ENCODE data around the gene PDE4DIP. TPM values are rescaled to one million over a fixed set of nuclear protein-coding genes. Genes with fewer than 3 reads are reported as not detected.
"Not testable (repeated sequence)": the region's sequence is repeated elsewhere in the genome, so short reads cannot be mapped to it uniquely, and the experiment has no call there.

PDE4DIP gene
- total RNA-seq, 2 donors from 2014 or later, result 33.0 to 56.2 TPM

- not testable (repeated sequence) for H3K36me3 Mint-ChIP-seq (ENCODE audit: low read depth); H3K9me3 Mint-ChIP-seq; DNase-seq; H3K27me3 Mint-ChIP-seq (ENCODE audit: insufficient read depth); H3K9me3 ChIP-seq (ENCODE audit: control insufficient read depth, low read length); H3K4me1 ChIP-seq (ENCODE audit: control insufficient read depth, insufficient read depth, low read length); H3K4me3 ChIP-seq (ENCODE audit: low read length); H3K27ac Mint-ChIP-seq; H3K27me3 ChIP-seq (ENCODE audit: control insufficient read depth, insufficient read depth, low read length, poor library complexity, severe bottlenecking); H3K27ac ChIP-seq (ENCODE audit: low read depth, low read length); H3K4me3 Mint-ChIP-seq; H3K4me1 Mint-ChIP-seq; H3K36me3 ChIP-seq (ENCODE audit: control insufficient read depth, insufficient read depth, low read length); H3K9ac ChIP-seq (ENCODE audit: extremely low read depth, low read length, poor library complexity, severe bottlenecking)
- no CpG with 5 or more reads among the region's 3 CpGs for WGBS, 2 experiments (ENCODE audit: insufficient coverage in 1 of 2, insufficient read length in 1 of 2)
Measured at GRCh38 chr1:148942906-148943305, 98.7 kb downstream of the PDE4DIP start.

GRCh38 chr1:148945130-148945529, 100.9 kb downstream of the PDE4DIP start:
- not testable (repeated sequence) for H3K4me1 ChIP-seq (ENCODE audit: control insufficient read depth, insufficient read depth, low read length); H3K4me1 Mint-ChIP-seq; H3K27me3 ChIP-seq (ENCODE audit: control insufficient read depth, insufficient read depth, low read length, poor library complexity, severe bottlenecking); H3K9me3 Mint-ChIP-seq; H3K27ac ChIP-seq (ENCODE audit: low read depth, low read length); H3K4me3 Mint-ChIP-seq; H3K36me3 ChIP-seq (ENCODE audit: control insufficient read depth, insufficient read depth, low read length); H3K27ac Mint-ChIP-seq; H3K9me3 ChIP-seq (ENCODE audit: control insufficient read depth, low read length); H3K4me3 ChIP-seq (ENCODE audit: low read length); H3K9ac ChIP-seq (ENCODE audit: extremely low read depth, low read length, poor library complexity, severe bottlenecking); DNase-seq; H3K36me3 Mint-ChIP-seq (ENCODE audit: low read depth); H3K27me3 Mint-ChIP-seq (ENCODE audit: insufficient read depth)
- no CpG with 5 or more reads among the region's 1 CpG for WGBS, 2 experiments (ENCODE audit: insufficient coverage in 1 of 2, insufficient read length in 1 of 2)

- not testable (repeated sequence) for H3K27ac ChIP-seq (ENCODE audit: low read depth, low read length); H3K4me3 Mint-ChIP-seq; DNase-seq; H3K36me3 ChIP-seq (ENCODE audit: control insufficient read depth, insufficient read depth, low read length); H3K4me1 ChIP-seq (ENCODE audit: control insufficient read depth, insufficient read depth, low read length); H3K9ac ChIP-seq (ENCODE audit: extremely low read depth, low read length, poor library complexity, severe bottlenecking); H3K4me1 Mint-ChIP-seq; H3K4me3 ChIP-seq (ENCODE audit: low read length); H3K27ac Mint-ChIP-seq; H3K27me3 Mint-ChIP-seq (ENCODE audit: insufficient read depth); H3K9me3 Mint-ChIP-seq; H3K27me3 ChIP-seq (ENCODE audit: control insufficient read depth, insufficient read depth, low read length, poor library complexity, severe bottlenecking); H3K9me3 ChIP-seq (ENCODE audit: control insufficient read depth, low read length); H3K36me3 Mint-ChIP-seq (ENCODE audit: low read depth)
- WGBS, 2 experiments (ENCODE audit: insufficient coverage in 1 of 2, insufficient read length in 1 of 2), result 83% methylated on average over 2 of the region's 4 CpGs; no CpG with 5 or more reads in 1 of the 2 experiments
Measured at GRCh38 chr1:148948768-148949167, 104.5 kb downstream of the PDE4DIP start.

- H3K36me3 Mint-ChIP-seq (ENCODE audit: low read depth); H3K36me3 ChIP-seq (ENCODE audit: control insufficient read depth, insufficient read depth, low read length); H3K27me3 ChIP-seq (ENCODE audit: control insufficient read depth, insufficient read depth, low read length, poor library complexity, severe bottlenecking); H3K4me1 ChIP-seq (ENCODE audit: control insufficient read depth, insufficient read depth, low read length); H3K27me3 Mint-ChIP-seq (ENCODE audit: insufficient read depth); H3K9me3 Mint-ChIP-seq; H3K9me3 ChIP-seq (ENCODE audit: control insufficient read depth, low read length); H3K4me1 Mint-ChIP-seq: not testable (repeated sequence)
- peak overlapping the region; percentile 69 for H3K4me3 ChIP-seq (ENCODE audit: low read length)
- peak overlapping the region; percentile 98 for H3K27ac Mint-ChIP-seq
- DNase-seq, result peak; percentile 92
- TF ChIP-seq, protein P1, sequence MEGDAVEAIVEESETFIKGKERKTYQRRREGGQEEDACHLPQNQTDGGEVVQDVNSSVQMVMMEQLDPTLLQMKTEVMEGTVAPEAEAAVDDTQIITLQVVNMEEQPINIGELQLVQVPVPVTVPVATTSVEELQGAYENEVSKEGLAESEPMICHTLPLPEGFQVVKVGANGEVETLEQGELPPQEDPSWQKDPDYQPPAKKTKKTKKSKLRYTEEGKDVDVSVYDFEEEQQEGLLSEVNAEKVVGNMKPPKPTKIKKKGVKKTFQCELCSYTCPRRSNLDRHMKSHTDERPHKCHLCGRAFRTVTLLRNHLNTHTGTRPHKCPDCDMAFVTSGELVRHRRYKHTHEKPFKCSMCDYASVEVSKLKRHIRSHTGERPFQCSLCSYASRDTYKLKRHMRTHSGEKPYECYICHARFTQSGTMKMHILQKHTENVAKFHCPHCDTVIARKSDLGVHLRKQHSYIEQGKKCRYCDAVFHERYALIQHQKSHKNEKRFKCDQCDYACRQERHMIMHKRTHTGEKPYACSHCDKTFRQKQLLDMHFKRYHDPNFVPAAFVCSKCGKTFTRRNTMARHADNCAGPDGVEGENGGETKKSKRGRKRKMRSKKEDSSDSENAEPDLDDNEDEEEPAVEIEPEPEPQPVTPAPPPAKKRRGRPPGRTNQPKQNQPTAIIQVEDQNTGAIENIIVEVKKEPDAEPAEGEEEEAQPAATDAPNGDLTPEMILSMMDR (conservative IDR thresholded peaks at IDR 0.05), result peak; percentile 33
- WGBS, 2 experiments (ENCODE audit: insufficient coverage in 1 of 2, insufficient read length in 1 of 2), result 8 to 60% methylated on average over 2 to 26 of the region's 44 CpGs
- peak overlapping the region; percentile 53 for H3K27ac ChIP-seq (ENCODE audit: low read depth, low read length)
- peak overlapping the region; percentile 30 for H3K9ac ChIP-seq (ENCODE audit: extremely low read depth, low read length, poor library complexity, severe bottlenecking)
- peak overlapping the region; percentile 74 for H3K4me3 Mint-ChIP-seq
Measured at GRCh38 chr1:148951336-148952227, 107.4 kb downstream of the PDE4DIP start.

- not testable (repeated sequence) for H3K27me3 Mint-ChIP-seq (ENCODE audit: insufficient read depth); H3K36me3 Mint-ChIP-seq (ENCODE audit: low read depth); H3K4me1 Mint-ChIP-seq; H3K9me3 Mint-ChIP-seq; DNase-seq; H3K9me3 ChIP-seq (ENCODE audit: control insufficient read depth, low read length); H3K27ac Mint-ChIP-seq; H3K9ac ChIP-seq (ENCODE audit: extremely low read depth, low read length, poor library complexity, severe bottlenecking); H3K4me1 ChIP-seq (ENCODE audit: control insufficient read depth, insufficient read depth, low read length); H3K27me3 ChIP-seq (ENCODE audit: control insufficient read depth, insufficient read depth, low read length, poor library complexity, severe bottlenecking); H3K36me3 ChIP-seq (ENCODE audit: control insufficient read depth, insufficient read depth, low read length)
- H3K4me3 Mint-ChIP-seq, result peak overlapping the region; percentile 74
- 0% methylated on average over 22 of the region's 66 CpGs; no CpG with 5 or more reads in 1 of the 2 experiments for WGBS, 2 experiments (ENCODE audit: insufficient coverage in 1 of 2, insufficient read length in 1 of 2)
- Histone ChIP-seq H3K27ac (ENCODE audit: low read depth, low read length) (peak overlapping the region; percentile 53), H3K4me3 (ENCODE audit: low read length) (peak overlapping the region; percentile 78)
Measured at GRCh38 chr1:148952253-148952937, 108.2 kb downstream of the PDE4DIP start.

DNA sequence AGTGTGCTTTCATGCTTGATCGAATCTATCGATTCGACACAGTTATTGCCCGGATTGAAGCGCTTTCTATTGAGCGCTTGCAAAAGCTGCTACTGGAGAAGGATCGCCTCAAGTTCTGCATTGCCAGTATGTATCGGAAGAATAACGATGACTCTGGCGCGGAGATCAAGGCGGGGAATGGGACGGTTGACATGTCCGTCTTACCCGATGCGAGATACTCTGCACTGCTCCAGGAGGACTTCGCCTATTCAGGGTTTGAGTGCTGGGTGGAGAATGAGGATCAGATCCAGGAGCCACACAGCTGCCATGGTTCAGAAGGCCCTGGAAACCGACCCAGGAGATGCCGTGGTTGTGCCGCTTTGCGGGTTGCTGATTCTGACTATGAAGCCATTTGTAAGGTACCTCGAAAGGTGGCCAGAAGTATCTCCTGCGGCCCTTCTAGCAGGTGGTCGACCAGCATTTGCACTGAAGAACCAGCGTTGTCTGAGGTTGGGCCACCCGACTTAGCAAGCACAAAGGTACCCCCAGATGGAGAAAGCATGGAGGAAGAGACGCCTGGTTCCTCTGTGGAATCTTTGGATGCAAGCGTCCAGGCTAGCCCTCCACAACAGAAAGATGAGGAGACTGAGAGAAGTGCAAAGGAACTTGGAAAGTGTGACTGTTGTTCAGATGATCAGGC, 108.8 kb downstream of the PDE4DIP start:
- H3K9me3 ChIP-seq (ENCODE audit: control insufficient read depth, low read length); H3K27me3 ChIP-seq (ENCODE audit: control insufficient read depth, insufficient read depth, low read length, poor library complexity, severe bottlenecking); H3K36me3 ChIP-seq (ENCODE audit: control insufficient read depth, insufficient read depth, low read length); H3K4me1 ChIP-seq (ENCODE audit: control insufficient read depth, insufficient read depth, low read length); H3K4me1 Mint-ChIP-seq; H3K9me3 Mint-ChIP-seq; H3K36me3 Mint-ChIP-seq (ENCODE audit: low read depth); H3K9ac ChIP-seq (ENCODE audit: extremely low read depth, low read length, poor library complexity, severe bottlenecking); H3K27ac ChIP-seq (ENCODE audit: low read depth, low read length); H3K27ac Mint-ChIP-seq; H3K27me3 Mint-ChIP-seq (ENCODE audit: insufficient read depth): not testable (repeated sequence)
- peak overlapping the region; percentile 78 for H3K4me3 ChIP-seq (ENCODE audit: low read length)
- DNase-seq, result peak; percentile 62
- 12 to 42% methylated on average over 6 to 24 of the region's 28 CpGs for WGBS, 2 experiments (ENCODE audit: insufficient coverage in 1 of 2, insufficient read length in 1 of 2)
- H3K4me3 Mint-ChIP-seq, result peak overlapping the region; percentile 58
